Loucy (cell line): ENCODE data around the gene ARFRP1.

ENCODE experiments used
- CTCF ChIP-seq: fragments of 200-600 bp; sonication (generic); conservative IDR thresholded peaks from 2 replicates; pipeline ENCODE4 v1.5.1; 2014; ENCODE audit warnings: mild to moderate bottlenecking, antibody characterized with exemption, low read length
- EZH2phosphoT487 ChIP-seq: fragments of 200-600 bp; IDR thresholded peaks from 2 replicates; pipeline ENCODE4 v1.6.1; 2018; ENCODE audit warnings: antibody characterized with exemption, mild to moderate bottlenecking, moderate library complexity, borderline replicate concordance

GRCh38 chr20:63680427-63680826 is 27.3 kb downstream of the ARFRP1 start:
- TF ChIP-seq CTCF (no peak), EZH2phosphoT487 (no peak)
